Fibroblast of pulmonary artery (primary cell): ENCODE measurements around the gene UNC5B.

Experiments
- DNase-seq: peaks from one replicate; pipeline ENCODE4 v3.0.0-alpha.2; 2010; ENCODE audit warnings: low read depth
- H3K4me3 ChIP-seq: replicated peaks from 2 replicates; pipeline ENCODE4 v1.5.1; 2011; ENCODE audit warnings: low read depth, mild to moderate bottlenecking, control low read depth, low read length, moderate library complexity
- TF ChIP-seq, protein P1 (sequence below): IDR thresholded peaks from 2 replicates; pipeline ENCODE4 v1.5.1; 2011; ENCODE audit warnings: mild to moderate bottlenecking, control low read depth, low read length, inconsistent platforms; ENCODE audit errors: missing control alignments

Gene UNC5B

DNA sequence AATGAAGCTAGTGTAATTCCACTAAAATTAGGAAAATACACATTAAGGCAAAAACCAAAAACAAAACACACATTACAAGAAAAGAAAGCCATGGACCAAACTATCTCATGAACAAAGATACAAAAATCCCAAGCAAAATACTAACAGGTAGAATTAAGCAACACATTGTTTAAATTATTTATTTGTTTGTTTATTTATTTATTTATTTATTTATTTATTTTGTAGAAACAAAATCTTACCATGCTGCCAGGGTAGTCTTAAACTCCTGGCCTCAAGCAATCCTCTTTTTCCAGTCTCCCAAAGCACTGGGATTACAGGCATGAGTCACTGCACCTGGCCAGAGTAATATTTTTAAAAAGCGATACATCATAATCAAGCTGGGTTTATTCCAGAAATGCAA lies 99.8 kb downstream of the UNC5B start:
- TF ChIP-seq, protein P1, sequence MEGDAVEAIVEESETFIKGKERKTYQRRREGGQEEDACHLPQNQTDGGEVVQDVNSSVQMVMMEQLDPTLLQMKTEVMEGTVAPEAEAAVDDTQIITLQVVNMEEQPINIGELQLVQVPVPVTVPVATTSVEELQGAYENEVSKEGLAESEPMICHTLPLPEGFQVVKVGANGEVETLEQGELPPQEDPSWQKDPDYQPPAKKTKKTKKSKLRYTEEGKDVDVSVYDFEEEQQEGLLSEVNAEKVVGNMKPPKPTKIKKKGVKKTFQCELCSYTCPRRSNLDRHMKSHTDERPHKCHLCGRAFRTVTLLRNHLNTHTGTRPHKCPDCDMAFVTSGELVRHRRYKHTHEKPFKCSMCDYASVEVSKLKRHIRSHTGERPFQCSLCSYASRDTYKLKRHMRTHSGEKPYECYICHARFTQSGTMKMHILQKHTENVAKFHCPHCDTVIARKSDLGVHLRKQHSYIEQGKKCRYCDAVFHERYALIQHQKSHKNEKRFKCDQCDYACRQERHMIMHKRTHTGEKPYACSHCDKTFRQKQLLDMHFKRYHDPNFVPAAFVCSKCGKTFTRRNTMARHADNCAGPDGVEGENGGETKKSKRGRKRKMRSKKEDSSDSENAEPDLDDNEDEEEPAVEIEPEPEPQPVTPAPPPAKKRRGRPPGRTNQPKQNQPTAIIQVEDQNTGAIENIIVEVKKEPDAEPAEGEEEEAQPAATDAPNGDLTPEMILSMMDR: no peak
- no peak overlapping the region for H3K4me3 ChIP-seq
- DNase-seq: no peak

DNA sequence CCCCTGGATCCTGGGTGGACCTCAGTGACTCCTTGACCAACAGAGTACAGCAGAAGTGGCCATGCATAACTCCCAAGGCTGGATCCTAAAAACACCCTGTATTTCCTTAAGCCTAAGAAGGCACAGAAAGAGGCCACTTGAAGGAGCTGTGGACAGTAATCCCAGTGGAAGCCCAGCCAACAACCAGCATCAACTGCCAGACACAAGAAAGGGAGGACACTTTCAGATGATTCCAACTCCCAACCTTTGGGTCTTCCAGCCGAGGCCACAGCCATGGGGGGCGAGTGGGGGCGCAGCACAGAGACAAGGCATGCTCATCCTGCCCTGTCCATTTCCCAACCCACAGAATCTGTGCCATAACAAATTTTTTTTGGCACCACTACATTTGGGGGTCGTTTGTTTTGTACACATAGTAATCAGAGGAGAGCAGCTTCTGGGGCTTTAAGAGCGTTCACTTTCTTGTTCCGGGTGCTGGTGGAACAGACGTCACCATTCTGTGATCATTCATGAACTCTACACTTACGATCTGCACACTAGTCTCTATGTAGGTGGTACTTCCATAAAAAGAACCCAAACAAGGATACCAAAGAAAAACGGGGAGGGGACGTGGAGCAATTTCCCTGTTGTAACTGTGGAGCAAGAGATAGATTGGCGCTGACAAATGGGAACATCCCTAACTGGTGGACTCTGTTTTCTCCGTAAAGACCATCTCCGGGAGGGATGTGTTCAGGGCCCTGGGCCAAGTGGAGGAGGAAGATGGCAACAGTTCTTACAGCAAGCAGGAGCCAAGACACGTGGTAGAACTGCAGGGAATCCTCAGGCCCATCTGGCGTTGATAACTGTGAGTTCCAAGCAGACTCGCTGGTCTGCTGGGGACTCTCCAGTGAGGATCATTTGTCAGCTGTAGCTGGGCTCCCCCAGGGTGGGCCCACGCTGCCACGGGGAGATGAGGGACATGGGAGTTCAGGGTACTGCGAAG lies 100.7 kb downstream of the UNC5B start:
- peak; percentile 86 for DNase-seq
- H3K4me3 ChIP-seq: no peak overlapping the region
- TF ChIP-seq, protein P1: no peak

DNA sequence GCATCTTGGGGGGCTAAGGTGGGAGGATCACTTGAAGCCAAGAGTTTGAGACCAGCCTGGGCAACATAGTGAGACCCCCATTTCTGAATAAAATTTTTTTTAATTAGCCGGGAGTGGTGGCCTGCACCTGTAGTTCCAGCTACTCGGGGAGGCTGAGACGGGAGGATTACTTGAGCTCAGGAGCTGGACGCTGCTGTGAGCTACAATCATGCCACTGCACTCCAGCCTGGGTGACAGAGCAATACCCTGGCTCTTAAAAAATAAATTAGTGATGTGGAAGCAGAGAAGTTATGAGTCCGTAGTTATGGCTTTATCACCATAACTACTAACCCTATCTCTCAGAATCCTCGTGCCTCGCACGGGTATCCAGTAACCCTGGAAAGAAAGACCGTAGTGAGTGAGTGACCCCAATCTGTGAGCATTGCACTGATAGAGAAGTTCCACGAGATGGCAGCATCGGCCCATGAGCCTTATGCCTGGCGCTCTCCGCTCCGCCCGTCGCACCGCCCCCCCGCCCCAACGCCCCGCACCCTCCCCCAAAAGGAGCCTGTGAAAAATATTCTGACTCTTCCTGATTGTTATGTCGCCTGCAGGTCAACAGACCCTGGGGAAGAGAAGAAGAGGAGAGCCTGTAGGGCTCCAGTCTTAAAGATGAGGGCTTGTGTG lies 101.8 kb downstream of the UNC5B start:
- TF ChIP-seq, protein P1: peak; percentile 60
- peak; percentile 46 for DNase-seq
- H3K4me3 ChIP-seq: no peak overlapping the region

DNA sequence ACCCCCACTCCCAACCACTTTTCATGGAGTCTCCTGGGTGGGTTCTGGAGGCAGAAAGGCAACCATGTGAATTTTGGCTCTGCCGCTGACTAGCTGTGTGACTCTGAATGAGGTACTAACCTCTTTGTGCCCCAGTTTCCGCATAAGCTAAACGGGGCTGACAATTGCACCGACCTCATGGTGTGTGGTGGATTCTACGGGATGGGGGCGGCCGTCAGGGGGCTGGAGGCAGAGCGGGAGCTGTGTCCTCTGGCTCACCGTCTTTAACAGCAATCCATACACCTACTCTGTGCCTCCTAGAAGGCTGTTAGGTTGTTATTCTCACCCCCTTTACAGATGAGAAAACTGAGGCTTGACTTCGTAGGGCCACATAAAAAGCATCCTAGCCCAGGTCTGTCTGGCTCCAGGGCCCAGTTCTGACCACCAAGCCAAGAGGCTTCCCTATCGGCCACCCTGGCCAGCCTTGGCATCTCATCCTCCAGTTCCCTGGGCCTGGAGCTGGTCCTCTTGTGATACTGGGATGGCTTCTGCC lies 102.4 kb downstream of the UNC5B start:
- DNase-seq: no peak
- no peak overlapping the region for H3K4me3 ChIP-seq
- TF ChIP-seq, protein P1: no peak

DNA sequence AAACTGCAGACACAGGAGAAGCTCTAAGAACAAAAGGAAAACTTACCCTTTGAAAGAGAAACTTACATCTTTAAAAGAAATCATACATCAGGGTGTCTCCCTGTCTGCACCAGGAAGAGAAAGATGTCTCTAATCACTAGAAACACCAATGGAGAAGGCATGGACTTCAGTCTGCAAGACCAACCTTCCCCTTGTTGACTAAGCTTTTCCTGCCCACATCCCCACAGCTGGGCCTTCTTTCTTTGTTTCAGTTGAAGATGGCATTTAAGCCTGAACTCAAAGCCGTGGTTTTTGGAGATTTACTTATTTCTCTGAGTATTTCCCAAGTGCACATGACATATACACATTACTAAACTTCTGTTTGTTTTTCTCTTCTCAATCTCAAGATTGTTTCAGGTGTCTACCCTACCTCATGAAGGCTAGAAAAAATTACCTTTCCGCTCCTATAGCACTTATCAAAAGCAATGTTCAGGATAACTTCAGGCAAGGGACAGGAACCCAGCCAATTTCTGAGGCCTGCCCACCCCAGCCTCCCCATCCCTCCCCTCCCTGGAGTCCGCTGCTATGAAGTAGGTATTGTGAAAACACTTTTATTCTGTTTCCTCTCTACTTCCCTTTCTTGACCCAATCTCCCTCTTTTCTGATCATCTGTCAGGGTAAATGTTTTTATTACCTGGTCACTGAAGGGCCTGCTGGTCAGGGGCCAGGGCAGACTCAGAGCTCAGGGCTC lies 103.9 kb downstream of the UNC5B start:
- peak; percentile 20 for DNase-seq
- TF ChIP-seq, protein P1: no peak

DNA sequence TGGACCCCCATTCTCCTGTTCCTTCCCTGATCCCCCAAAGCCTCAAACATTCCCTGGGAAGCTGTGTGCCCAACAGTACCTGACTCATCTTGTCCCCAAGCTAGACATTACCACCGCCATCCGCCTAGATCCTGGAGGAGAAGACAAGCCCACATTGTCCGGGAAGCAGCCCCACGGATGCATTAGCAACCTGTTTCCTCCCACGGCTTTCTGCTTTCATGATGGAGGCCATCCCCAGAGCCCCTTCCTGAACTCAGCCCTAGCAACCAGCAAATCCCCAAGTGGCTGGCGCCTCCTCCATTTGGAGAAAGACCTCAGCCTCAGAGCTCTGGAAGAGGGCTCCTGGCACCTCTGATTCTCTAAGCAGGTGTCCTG lies 104.4 kb downstream of the UNC5B start:
- no peak for DNase-seq
- TF ChIP-seq, protein P1: no peak
- H3K4me3 ChIP-seq: no peak overlapping the region

More for the DNA sequence above, 103.9 kb downstream of the UNC5B start:
- no peak overlapping the region for H3K4me3 ChIP-seq
